Dermis lymphatic vessel endothelial cell (primary cell): ENCODE data around the gene OOSP4A. TPM values are rescaled to one million over a fixed set of nuclear protein-coding genes. Genes with fewer than 3 reads are reported as not detected.

Experiments used
- total RNA-seq: library from RNA; depleted of rRNA; stranded (reverse); fragments of >200 nt; gene quantifications from 2 replicates; pipeline ENCODE4 v1.2.1, GENCODE V29; 2014

Gene OOSP4A
- total RNA-seq = not detected in 2 replicates

DNA sequence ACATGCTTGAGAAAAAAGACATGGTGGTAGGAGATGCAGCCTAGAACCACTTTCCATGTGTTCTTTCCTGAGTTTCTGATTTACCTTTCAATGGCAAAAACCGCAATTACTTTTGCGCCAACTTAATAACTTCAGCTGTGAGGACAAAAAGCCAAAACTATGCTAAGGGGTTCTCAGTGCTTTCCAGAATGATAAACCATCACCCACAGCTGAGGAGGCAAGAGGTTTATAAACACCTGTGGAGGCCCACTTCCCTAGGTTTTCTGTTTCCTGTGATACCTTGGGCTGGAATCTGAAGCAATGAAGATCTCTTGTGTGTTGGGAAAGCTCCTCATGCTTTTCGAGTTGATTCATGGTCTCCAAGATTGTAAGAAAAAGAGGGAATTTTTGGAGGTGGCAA is at the start of gene OOSP4A:
TSS of gene OOSP4A (plus strand) at position 301 of the 400 bp plus-strand sequence. CDS start at position 301, 0 bp downstream.

DNA sequence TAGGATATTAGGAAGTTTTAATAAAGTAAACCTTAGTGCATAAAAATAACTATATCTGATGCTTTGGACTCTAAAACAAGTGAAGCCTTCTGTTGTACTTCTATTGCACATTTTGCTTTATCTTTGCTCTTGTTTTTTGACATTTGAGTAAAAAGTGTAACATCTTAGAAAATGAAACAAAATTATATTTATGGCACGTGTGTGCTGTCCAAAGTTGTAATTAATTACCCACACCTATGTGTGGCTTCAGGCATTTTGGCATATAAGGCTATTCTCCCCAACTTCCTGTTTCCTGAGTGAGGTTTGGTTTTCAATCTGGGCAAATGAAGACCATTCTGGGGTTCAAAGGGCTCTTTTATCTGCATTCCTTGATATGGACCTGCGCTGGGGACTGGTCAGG is 25.7 kb upstream of the OOSP4A start, which contains the start of gene OOSP1:
TSS of gene OOSP1 (plus strand) at position 301 of the 400 bp plus-strand sequence. CDS start at position 324, 23 bp downstream.

DNA sequence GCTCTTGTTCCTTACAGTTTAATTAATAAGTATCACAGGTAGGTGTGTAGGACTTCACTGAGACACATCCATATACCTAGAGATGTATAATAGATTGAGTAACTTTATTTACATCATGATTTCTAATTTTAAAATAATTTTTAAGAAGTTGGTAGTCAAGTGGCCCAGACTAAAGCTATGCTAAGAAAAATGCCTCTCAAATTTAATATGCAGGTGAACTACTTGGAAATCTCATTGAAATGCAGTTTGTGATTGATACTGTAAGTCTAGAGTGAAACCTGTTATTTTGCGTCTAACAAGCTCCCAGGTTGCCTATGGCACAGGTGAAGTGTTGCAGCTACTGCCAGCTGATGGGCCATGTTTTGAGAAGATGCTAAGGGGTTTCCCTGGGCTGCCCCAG is 53.0 kb downstream of the OOSP4A start, which contains the start of gene OOSP4B:
TSS of gene OOSP4B (plus strand) at position 301 of the 400 bp plus-strand sequence.

Other genes starting within 250 kb of the OOSP4A start
- gene STX3, start 208.7 kb upstream of the OOSP4A start, total RNA-seq = 79.6 and 93.1 TPM in 2 replicates
- gene MRPL16, start 153.3 kb upstream of the OOSP4A start, total RNA-seq = 28.2 and 28.4 TPM in 2 replicates
- not detected in 2 replicates for gene CBLIF, start 118.5 kb upstream of the OOSP4A start, total RNA-seq
- gene TCN1, start 97.5 kb upstream of the OOSP4A start, total RNA-seq = under 0.01 TPM in 1 of 2 replicates, not detected in the other
- gene OOSP3, start 85.3 kb upstream of the OOSP4A start, total RNA-seq = not detected in 2 replicates
- gene OOSP1, start 25.6 kb upstream of the OOSP4A start, total RNA-seq = 0.11 TPM in 1 of 2 replicates, not detected in the other
- gene OOSP4B, start 53.1 kb downstream of the OOSP4A start, total RNA-seq = not detected in 2 replicates
- gene OOSP2, start 76.4 kb downstream of the OOSP4A start, total RNA-seq = not detected in 2 replicates
- gene MS4A3, start 92.6 kb downstream of the OOSP4A start, total RNA-seq = not detected in 2 replicates
- gene MS4A2, start 124.6 kb downstream of the OOSP4A start, total RNA-seq = not detected in 2 replicates
- gene MS4A6A, start 219.1 kb downstream of the OOSP4A start, total RNA-seq = not detected in 2 replicates